IMR-90 (cell line): Measurements from ENCODE around the gene STX18. TPM values are rescaled to one million over a fixed set of nuclear protein-coding genes. Genes with fewer than 3 reads are reported as not detected.
A peak's percentile ranks its signal among the peaks of the same experiment; 100 is the strongest.

Experiments used
- ATAC-seq: fragments of 200-7000 bp; cut with Tn5 transposase; 2 replicates; pipeline ENCODE4 v1.9.1; 2020; ENCODE audit warnings: low read depth, mild to moderate bottlenecking, moderate library complexity
- BruUV-seq: library from RNA; stranded (reverse); fragments of 400-500 nt; replicated peaks from 2 replicates; lab custom pipeline; 2021; lab: Mats Ljungman, UMichigan
- CTCF ChIA-PET: fragments of 300-600 bp; formaldehyde crosslinking; extraction: SDS; loops from one replicate; lab custom pipeline; 2021; ENCODE audit warnings: antibody characterized with exemption; lab: Yijun Ruan, JAX
- POLR2A ChIA-PET: fragments of 300-600 bp; sonication (Branson Sonifier 250); formaldehyde crosslinking; loops from one replicate; lab custom pipeline; 2022; ENCODE audit warnings: antibody characterized with exemption; ENCODE audit not compliant: unreplicated experiment; lab: Charles Lee
- DNase-seq: peaks from one replicate; pipeline ENCODE4 v3.0.0; 2013
- H2AFZ ChIP-seq: replicated peaks from 2 replicates; pipeline ENCODE3; 2013; ENCODE audit warnings: low read length, mild to moderate bottlenecking; ENCODE audit not compliant: poor library complexity
- H2AK5ac ChIP-seq: 2 replicates; pipeline ENCODE4 v1.6.1; 2013; ENCODE audit warnings: low read depth, low read length, inconsistent platforms
- H2AK9ac ChIP-seq: replicated peaks from 2 replicates; pipeline ENCODE3; 2013; ENCODE audit warnings: mild to moderate bottlenecking, low read depth, low read length, moderate library complexity; ENCODE audit not compliant: poor library complexity
- H2BK120ac ChIP-seq: 2 replicates; pipeline ENCODE4 v1.6.1; 2013; ENCODE audit warnings: low read depth, low read length, inconsistent platforms
- H2BK15ac ChIP-seq: 3 replicates; pipeline ENCODE4 v1.6.1; 2013; ENCODE audit warnings: low read depth, low read length, inconsistent platforms
- H2BK20ac ChIP-seq: 2 replicates; pipeline ENCODE4 v1.6.1; 2013; ENCODE audit warnings: low read depth, mild to moderate bottlenecking, inconsistent platforms, low read length, moderate library complexity
- H2BK5ac ChIP-seq: 2 replicates; pipeline ENCODE4 v1.6.1; 2013; ENCODE audit warnings: mild to moderate bottlenecking, low read depth, low read length, inconsistent platforms; ENCODE audit not compliant: poor library complexity, severe bottlenecking
- H3K14ac ChIP-seq: replicated peaks from 2 replicates; pipeline ENCODE4 v1.6.1; 2013; ENCODE audit warnings: low read depth, low read length, inconsistent platforms
- H3K18ac ChIP-seq: 2 replicates; pipeline ENCODE4 v1.6.1; 2013; ENCODE audit warnings: low read depth, low read length, control low read depth
- H3K23ac ChIP-seq: 2 replicates; pipeline ENCODE4 v1.6.1; 2013; ENCODE audit warnings: low read depth, low read length, inconsistent platforms
- H3K27ac ChIP-seq: 2 replicates; pipeline ENCODE4 v1.5.1; 2013; ENCODE audit warnings: mild to moderate bottlenecking, control low read depth, low read length; ENCODE audit not compliant: insufficient read depth
- H3K27me3 ChIP-seq: 2 replicates; pipeline ENCODE4 v1.6.1; 2013; ENCODE audit warnings: low read length; ENCODE audit not compliant: control insufficient read depth, insufficient read depth
- H3K36me3 ChIP-seq: 2 replicates; pipeline ENCODE4 v1.6.1; 2013; ENCODE audit warnings: low read length, mixed read lengths; ENCODE audit not compliant: control insufficient read depth, insufficient read depth
- H3K4ac ChIP-seq: 2 replicates; pipeline ENCODE4 v1.6.1; 2013; ENCODE audit warnings: low read depth, low read length, inconsistent platforms
- H3K4me1 ChIP-seq: 2 replicates; pipeline ENCODE4 v1.6.1; 2013; ENCODE audit warnings: low read length, mixed read lengths; ENCODE audit not compliant: control insufficient read depth, insufficient read depth
- H3K4me2 ChIP-seq: 2 replicates; pipeline ENCODE4 v1.6.1; 2013; ENCODE audit warnings: low read depth, mild to moderate bottlenecking, control low read depth, low read length, moderate library complexity
- H3K4me3 ChIP-seq: 2 replicates; pipeline ENCODE4 v1.5.1; 2013; ENCODE audit warnings: low read depth, mild to moderate bottlenecking, control low read depth, low read length, moderate library complexity; ENCODE audit not compliant: insufficient read depth
- H3K56ac ChIP-seq: 2 replicates; pipeline ENCODE4 v1.6.1; 2013; ENCODE audit warnings: low read length, inconsistent platforms; ENCODE audit not compliant: insufficient read depth; ENCODE audit errors: extremely low read depth
- H3K79me1 ChIP-seq, 2 experiments: 2 replicates each; pipeline ENCODE4 v1.6.1; 2013; ENCODE audit warnings: low read length in 2 of 2, inconsistent platforms in 1 of 2, low read depth in 1 of 2
- H3K9ac ChIP-seq: 2 replicates; pipeline ENCODE4 v1.6.1; 2013; ENCODE audit warnings: low read depth, low read length, control low read depth
- H3K9me1 ChIP-seq: 2 replicates; pipeline ENCODE4 v1.6.1; 2013; ENCODE audit warnings: low read length, inconsistent platforms; ENCODE audit not compliant: insufficient read depth
- H3K9me3 ChIP-seq: 2 replicates; pipeline ENCODE4 v1.6.1; 2013; ENCODE audit warnings: low read length; ENCODE audit not compliant: control insufficient read depth, insufficient read depth
- H4K20me1 ChIP-seq: 2 replicates; pipeline ENCODE4 v1.6.1; 2013; ENCODE audit warnings: low read length, inconsistent platforms; ENCODE audit not compliant: insufficient read depth
- H4K5ac ChIP-seq: 2 replicates; pipeline ENCODE4 v1.6.1; 2013; ENCODE audit warnings: mild to moderate bottlenecking, low read depth, low read length, control low read depth
- H4K8ac ChIP-seq, 2 experiments: 2 replicates each; pipeline ENCODE4 v1.6.1; 2013; ENCODE audit warnings: low read depth in 2 of 2, low read length in 2 of 2, control low read depth in 1 of 2, inconsistent platforms in 1 of 2
- H4K91ac ChIP-seq: 2 replicates; pipeline ENCODE4 v1.6.1; 2013; ENCODE audit warnings: low read depth, low read length, inconsistent platforms; ENCODE audit not compliant: insufficient read depth
- CTCF ChIP-seq: conservative IDR thresholded peaks from 2 replicates; pipeline ENCODE4 v1.5.1; 2012; ENCODE audit warnings: mild to moderate bottlenecking, low read depth, low read length, improper control_type of control experiment
- ELK1 ChIP-seq: fragments of 150-350 bp; IDR thresholded peaks from 2 replicates; pipeline ENCODE4 v1.6.1; 2016; ENCODE audit warnings: low read depth, mild to moderate bottlenecking, low read length, moderate library complexity, borderline replicate concordance
- MAFK ChIP-seq: IDR thresholded peaks from 2 replicates; pipeline ENCODE4 v1.6.1; 2012; ENCODE audit warnings: low read depth, low read length, improper control_type of control experiment
- MXI1 ChIP-seq: IDR thresholded peaks from 2 replicates; pipeline ENCODE4 v1.6.1; 2012; ENCODE audit warnings: low read depth, mild to moderate bottlenecking, low read length, moderate library complexity, borderline replicate concordance
- SMC3 ChIP-seq: fragments of 150-350 bp; IDR thresholded peaks from 2 replicates; pipeline ENCODE4 v1.6.1; 2016; ENCODE audit warnings: low read depth, mild to moderate bottlenecking, antibody characterized with exemption, low read length, moderate library complexity
- WGBS, 2 experiments: methylation state at CpG; one replicate each; pipeline versions ENCODE4 v1.1.5 to v1.1.7; 2013; ENCODE audit warnings: missing lambda C conversion rate in 2 of 2; ENCODE audit not compliant: insufficient read length in 1 of 2; ENCODE audit errors: extremely low coverage in 2 of 2; 5-methylcytosine and 5-hydroxymethylcytosine counted together
- dilution Hi-C: fragments of 300-500 bp; cut with HindIII; formaldehyde crosslinking; loops from one replicate; pipeline ENCODE4 v1.14.3; 2018; ENCODE audit warnings: low sequenced_read_pairs; ENCODE audit not compliant: unreplicated experiment
- in situ Hi-C: fragments of 300-500 bp; cut with MboI; formaldehyde crosslinking; loops from 3 replicates; pipeline ENCODE4 v1.14.3; 2019; ENCODE audit warnings: low sequenced_read_pairs, inconsistent platforms, mixed read lengths
- intact Hi-C: fragments of 100-400 bp; cut with micrococcal nuclease; formaldehyde crosslinking; loops from 2 replicates; pipeline ENCODE4 v1.10.0; 2022
- polyA plus RNA-seq, 3 experiments: library from polyadenylated mRNA; depleted of rRNA; stranded (reverse); fragments of >200 nt; gene quantifications; 2 replicates each; pipeline ENCODE4 v1.2.3, GENCODE V29; 2012; ENCODE audit warnings: low replicate concordance in 1 of 3
- total RNA-seq: library from RNA; depleted of rRNA; stranded (reverse); fragments of >200 nt; gene quantifications from 2 replicates; pipeline ENCODE4 v1.2.3, GENCODE V29; 2012

The STX18 gene
- total and polyA plus RNA-seq, 2 of the 4 experiments (the other 2 are of a cell fraction), result 20.1 to 23.4 TPM

- no peaks in the 10 kb centered on the region for H3K9me3 ChIP-seq
- H4K5ac ChIP-seq, result no peak overlapping the region
- POLR2A ChIA-PET, result no interaction called here
- ATAC-seq (peak; percentile 45), DNase-seq (no peak)
- H3K4me3 ChIP-seq, result peak overlapping the region; percentile 59; the same call in 1 of the 2 replicates
- no peak overlapping the region for H4K8ac ChIP-seq
- H3K36me3 ChIP-seq, result no peaks in the 10 kb centered on the region
- no peak overlapping the region for H2AK9ac ChIP-seq
- no peak overlapping the region for H2BK5ac ChIP-seq
- H2BK20ac ChIP-seq, result no peak overlapping the region
- H3K4me2 ChIP-seq, result peak overlapping the region; percentile 53
- H2BK120ac ChIP-seq, result no peak overlapping the region
- H3K56ac ChIP-seq, result no peak overlapping the region
- no peak overlapping the region for H3K23ac ChIP-seq
- peaks cover 79% of the 10 kb centered on the region for H3K27me3 ChIP-seq
- in situ Hi-C loops (no loop called here), dilution Hi-C loops (no loop called here), intact Hi-C loops (no loop called here)
- H4K20me1 ChIP-seq, result no peaks in the 10 kb centered on the region; the same call in 1 of the 2 replicates
- no peak overlapping the region for H2BK15ac ChIP-seq
- peak overlapping the region; percentile 85 for H2AFZ ChIP-seq
- no peak overlapping the region for H3K4ac ChIP-seq
- H3K27ac ChIP-seq, result no peak overlapping the region
- peak overlapping the region; percentile 17; the same call in 1 of the 2 replicates for H3K9ac ChIP-seq
- H3K14ac ChIP-seq, result no peak overlapping the region
- CTCF ChIA-PET, result no interaction called here
- peaks cover 4% of the 10 kb centered on the region; the same call in 1 of the 2 replicates for H3K4me1 ChIP-seq
- H3K18ac ChIP-seq, result no peak overlapping the region
- H3K79me1 ChIP-seq, result no peaks in the 10 kb centered on the region
- no peak overlapping the region for H4K91ac ChIP-seq
- WGBS, 2 experiments, result 1% methylated on average over 17 of the region's 36 CpGs; no CpG with 5 or more reads in 1 of the 2 experiments
- TF ChIP-seq CTCF (no peak), SMC3 (no peak), ELK1 (no peak), MAFK (no peak), MXI1 (no peak)
- no peaks in the 10 kb centered on the region for H3K9me1 ChIP-seq
- H2AK5ac ChIP-seq, result no peak overlapping the region
- no TSS peak for BruUV-seq
These were observed 155.5 kb downstream of the STX18 start for GRCh38 chr4:4386296-4386735.
